ENCODE results near the gene IRF2BPL. TPM values are rescaled to one million over a fixed set of nuclear protein-coding genes. Genes with fewer than 3 reads are reported as not detected.

The IRF2BPL gene
- 70.2 and 79.7 TPM in 2 replicates for total RNA-seq

GRCh38 chr14:77028384-77029231 lies at the start of gene IRF2BPL:
Gene IRF2BPL (minus strand): TSS chr14:77028708. CDS start chr14:77027792, 916 bp downstream.
- Histone ChIP-seq H3K27me3 (ENCODE audit: control insufficient read depth, insufficient read depth, low read length) (no peaks in the 10 kb centered on the region), H3K4me3 (ENCODE audit: low read depth, low read length) (peak within 1 kb of the TSS; percentile 92), H3K36me3 (ENCODE audit: control insufficient read depth, insufficient read depth, low read length) (peaks cover 8% of the 10 kb centered on the region)
- DNase-seq (ENCODE audit: low read depth) = peak; percentile 87
- TF ChIP-seq CTCF (IDR thresholded peaks at IDR 0.05; ENCODE audit: insufficient read depth, low read length, poor library complexity, severe bottlenecking) = no peak

GRCh38 chr14:77077040-77077439 lies 48.5 kb upstream of the IRF2BPL start:
- H3K4me3 ChIP-seq (ENCODE audit: low read depth, low read length) = no peak overlapping the region
- no peaks in the 10 kb centered on the region for H3K36me3 ChIP-seq (ENCODE audit: control insufficient read depth, insufficient read depth, low read length)
- no peaks in the 10 kb centered on the region for H3K27me3 ChIP-seq (ENCODE audit: control insufficient read depth, insufficient read depth, low read length)
- no peak for TF ChIP-seq CTCF (IDR thresholded peaks at IDR 0.05; ENCODE audit: insufficient read depth, low read length, poor library complexity, severe bottlenecking)
- DNase-seq (ENCODE audit: low read depth) = no peak

- TF ChIP-seq CTCF (IDR thresholded peaks at IDR 0.05; ENCODE audit: insufficient read depth, low read length, poor library complexity, severe bottlenecking) = no peak
- no peaks in the 10 kb centered on the region for H3K36me3 ChIP-seq (ENCODE audit: control insufficient read depth, insufficient read depth, low read length)
- H3K4me3 ChIP-seq (ENCODE audit: low read depth, low read length) = no peak overlapping the region
- H3K27me3 ChIP-seq (ENCODE audit: control insufficient read depth, insufficient read depth, low read length) = no peaks in the 10 kb centered on the region
- no peak for DNase-seq (ENCODE audit: low read depth)
These were observed 47.7 kb upstream of the IRF2BPL start for GRCh38 chr14:77076113-77076631.

- no peak for TF ChIP-seq CTCF (IDR thresholded peaks at IDR 0.05; ENCODE audit: insufficient read depth, low read length, poor library complexity, severe bottlenecking)
- no peaks in the 10 kb centered on the region for H3K36me3 ChIP-seq (ENCODE audit: control insufficient read depth, insufficient read depth, low read length)
These were observed 46.5 kb upstream of the IRF2BPL start for GRCh38 chr14:77074969-77075368.

GRCh38 chr14:77071938-77072388 lies 43.5 kb upstream of the IRF2BPL start:
- Histone ChIP-seq H3K27me3 (ENCODE audit: control insufficient read depth, insufficient read depth, low read length) (no peaks in the 10 kb centered on the region), H3K4me3 (ENCODE audit: low read depth, low read length) (no peak overlapping the region), H3K36me3 (ENCODE audit: control insufficient read depth, insufficient read depth, low read length) (no peaks in the 10 kb centered on the region)
- DNase-seq (ENCODE audit: low read depth) = no peak
- no peak for TF ChIP-seq CTCF (IDR thresholded peaks at IDR 0.05; ENCODE audit: insufficient read depth, low read length, poor library complexity, severe bottlenecking)

More at GRCh38 chr14:77074969-77075368, 46.5 kb upstream of the IRF2BPL start:
- DNase-seq (ENCODE audit: low read depth) = no peak
- Histone ChIP-seq H3K4me3 (ENCODE audit: low read depth, low read length) (no peak overlapping the region), H3K27me3 (ENCODE audit: control insufficient read depth, insufficient read depth, low read length) (no peaks in the 10 kb centered on the region)

Measured in kidney epithelial cell (primary cell).